GM12872 (cell line): Measurements from ENCODE around the gene AGK.

Experiments used
- CTCF ChIP-seq: IDR thresholded peaks from 3 replicates; pipeline ENCODE4 v1.5.1; 2011; ENCODE audit warnings: low read depth, mild to moderate bottlenecking, low read length, moderate library complexity; ENCODE audit not compliant: insufficient read depth

The AGK gene

GRCh38 chr7:141699860-141700259 is 148.7 kb downstream of the AGK start:
- no peak for TF ChIP-seq CTCF

- TF ChIP-seq CTCF = no peak
Measured at GRCh38 chr7:141700296-141700847, 149.2 kb downstream of the AGK start.

GRCh38 chr7:141700848-141701371 is 149.7 kb downstream of the AGK start:
- TF ChIP-seq CTCF = no peak

- no peak for TF ChIP-seq CTCF
Measured at GRCh38 chr7:141701489-141702046, 150.4 kb downstream of the AGK start.

GRCh38 chr7:141702047-141702567 is 150.9 kb downstream of the AGK start, which contains the start of gene DENND11:
Gene DENND11, minus strand, starts transcription at chr7:141702166. Its CDS starts 13 bp downstream, at chr7:141702153.
- TF ChIP-seq CTCF = no peak

GRCh38 chr7:141702892-141703291 is 151.7 kb downstream of the AGK start:
- no peak for TF ChIP-seq CTCF

GRCh38 chr7:141704112-141704511 is 152.9 kb downstream of the AGK start:
- no peak for TF ChIP-seq CTCF
